ENCODE measurements around the gene GPR27. TPM values are rescaled to one million over a fixed set of nuclear protein-coding genes. Genes with fewer than 3 reads are reported as not detected.

The GPR27 gene
- total RNA-seq, 1 experiment from 2014 or later, result 0.07 TPM

DNA sequence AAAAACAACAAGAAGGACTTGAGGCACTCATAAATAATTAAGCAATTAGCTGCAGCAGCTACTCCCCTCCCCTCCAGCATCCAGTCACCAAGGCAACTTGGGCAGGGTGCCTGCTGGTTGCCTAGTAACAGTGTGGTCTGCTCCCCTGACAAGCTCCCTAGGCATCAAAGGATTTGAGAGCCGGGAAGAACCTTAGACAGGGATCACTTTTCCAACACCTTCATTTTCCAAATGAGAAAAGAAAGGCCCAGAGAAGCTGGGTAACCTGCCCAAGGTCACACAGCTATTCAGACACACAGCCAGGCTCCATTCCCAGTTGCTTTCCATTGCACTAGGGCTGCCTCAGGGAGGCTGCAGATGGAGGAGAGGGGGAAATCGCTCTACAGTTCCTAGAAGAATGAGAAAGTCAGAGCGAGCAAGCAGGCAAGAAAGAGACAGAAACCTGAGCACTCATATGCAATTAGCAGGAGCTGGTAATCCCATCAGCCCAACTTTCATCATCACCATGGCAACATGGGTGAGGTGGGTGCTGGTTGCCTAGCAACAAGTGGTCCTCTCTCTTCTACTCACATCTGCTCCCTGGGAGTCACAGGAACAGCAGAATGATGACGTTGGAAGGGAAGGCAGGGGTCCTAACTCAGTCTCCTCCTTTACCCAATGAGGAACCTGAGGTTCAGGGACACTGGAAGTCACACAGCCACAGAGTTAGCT, 24.9 kb upstream of the GPR27 start:
- ChIA-PET POLR2A (ENCODE audit: unreplicated experiment) (interaction anchor here (0.5 kb wide), 1 partner anchor 714 kb away, joined by 3 read pairs; no protein-coding TSS in a partner anchor), CTCF (interaction anchor here (0.6 kb wide), 1 partner anchor 26 kb away, joined by 4 read pairs; no protein-coding TSS in a partner anchor)
- H3F3A ChIP-seq (ENCODE audit: low read length, unreplicated experiment), result no peaks in the 10 kb centered on the region
- H3K4me3 ChIP-seq (ENCODE audit: low read length), result no peak overlapping the region
- peaks cover 7% of the 10 kb centered on the region for H3K4me1 ChIP-seq (ENCODE audit: insufficient read depth, low read length)
- no peaks in the 10 kb centered on the region for H3K79me2 ChIP-seq (ENCODE audit: low read length)
- H3K27me3 ChIP-seq (ENCODE audit: low read length), result peaks cover 14% of the 10 kb centered on the region; the same call in 1 of the 2 replicates
- no peak overlapping the region for H3K4me2 ChIP-seq (ENCODE audit: low read length)
- H3K9me3 ChIP-seq (ENCODE audit: low read length), result no peaks in the 10 kb centered on the region
- no TSS peak for BruUV-seq (replicated peaks)
- intact Hi-C loops (cut with micrococcal nuclease), result loop anchor here (5.0 kb wide), 2 partner anchors 129 to 1094 kb away; no protein-coding TSS in a partner anchor
- H3K36me3 ChIP-seq (ENCODE audit: low read depth, low read length), result no peaks in the 10 kb centered on the region
- no peaks in the 10 kb centered on the region for H4K20me1 ChIP-seq (ENCODE audit: low read length)
- DNase-seq (no peak), ATAC-seq (no peak)
- H2AFZ ChIP-seq (ENCODE audit: low read length), result no peak overlapping the region
- no peak for TF ChIP-seq EZH2phosphoT487 (IDR thresholded peaks at IDR 0.05; ENCODE audit: borderline replicate concordance, low read length)
- no peak for TF ChIP-seq CTCF (conservative IDR thresholded peaks at IDR 0.05; ENCODE audit: low read depth, low read length)
- TF ChIP-seq EZH2 (IDR thresholded peaks at IDR 0.05; ENCODE audit: low read length, unreplicated experiment), result no peak
- H3K9ac ChIP-seq (ENCODE audit: low read length), result no peak overlapping the region
- no peaks in the 10 kb centered on the region for H3K9me2 ChIP-seq (replicated peaks; ENCODE audit: low read length)
- no peak overlapping the region for H3K27ac ChIP-seq (ENCODE audit: low read length)

GRCh38 chr3:71732637-71733036, 21.0 kb upstream of the GPR27 start:
- CTCF ChIA-PET, result no interaction called here

More at GRCh38 chr3:71732637-71733036, 21.0 kb upstream of the GPR27 start:
- POLR2A ChIA-PET (ENCODE audit: unreplicated experiment), result no interaction called here
- Histone ChIP-seq H3K27me3 (ENCODE audit: low read length) (peaks cover 50% of the 10 kb centered on the region), H3K27ac (ENCODE audit: low read length) (no peak overlapping the region), H2AFZ (ENCODE audit: low read length) (no peak overlapping the region), H3K9me2 (replicated peaks; ENCODE audit: low read length) (no peaks in the 10 kb centered on the region), H3K9me3 (ENCODE audit: low read length) (no peaks in the 10 kb centered on the region), H3K4me3 (ENCODE audit: low read length) (no peak overlapping the region), H3K36me3 (ENCODE audit: low read depth, low read length) (no peaks in the 10 kb centered on the region), H3K79me2 (ENCODE audit: low read length) (no peaks in the 10 kb centered on the region), H3K4me2 (ENCODE audit: low read length) (no peak overlapping the region), H3K9ac (ENCODE audit: low read length) (no peak overlapping the region), H4K20me1 (ENCODE audit: low read length) (no peaks in the 10 kb centered on the region), H3F3A (ENCODE audit: low read length, unreplicated experiment) (no peaks in the 10 kb centered on the region), H3K4me1 (ENCODE audit: insufficient read depth, low read length) (no peaks in the 10 kb centered on the region)
- ATAC-seq (no peak), DNase-seq (no peak)
- no TSS peak for BruUV-seq (replicated peaks)
- intact Hi-C loops (cut with micrococcal nuclease), result no loop called here
- TF ChIP-seq CTCF (conservative IDR thresholded peaks at IDR 0.05; ENCODE audit: low read depth, low read length), result no peak
- no peak for TF ChIP-seq EZH2phosphoT487 (IDR thresholded peaks at IDR 0.05; ENCODE audit: borderline replicate concordance, low read length)
- no peak for TF ChIP-seq EZH2 (IDR thresholded peaks at IDR 0.05; ENCODE audit: low read length, unreplicated experiment)

Data from PC-3 (cell line).